Measurements from ENCODE around the gene AUTS2. TPM values are rescaled to one million over a fixed set of nuclear protein-coding genes. Genes with fewer than 3 reads are reported as not detected.
"Not testable (repeated sequence)": the region's sequence is repeated elsewhere in the genome, so short reads cannot be mapped to it uniquely, and the experiment has no call there.

AUTS2 gene
- total and polyA plus RNA-seq, 4 experiments from 2014 or later, result 3.4 to 35.2 (median 25.5) TPM

- Histone ChIP-seq H3K36me3 (ENCODE audit: insufficient read depth, low read length) (no peaks in the 10 kb centered on the region), H3K4me3 (ENCODE audit: low read length in 2 of 2) (no peak overlapping the region), H3K27ac (ENCODE audit: low read depth, low read length) (no peak overlapping the region), H3K9me3 (ENCODE audit: control insufficient read depth in 1 of 2, low read length in 2 of 2) (no peaks in the 10 kb centered on the region), H3K4me1 (ENCODE audit: insufficient read depth, low read length) (peaks cover 5% of the 10 kb centered on the region), H3K27me3 (ENCODE audit: insufficient read depth, low read length) (no peaks in the 10 kb centered on the region)
- Mint-ChIP-seq H3K9me3 (peaks cover 0 to 5% (median 0%) of the 10 kb centered on the region in 8 donors), H3K27ac (no peak overlapping the region), H3K4me3 (peak overlapping the region in 1 of 8 donors; percentile 47), H3K4me1 (peaks cover 1 to 9% (median 7%) of the 10 kb centered on the region in 4 donors), H3K27me3 (peaks cover 15 to 23% of the 10 kb centered on the region in 2 donors), H3K36me3 (no peaks in the 10 kb centered on the region)
- ChIA-PET POLR2A (ENCODE audit: partially characterized antibody) (no interaction called here), CTCF (ENCODE audit: partially characterized antibody) (no interaction called here)
- DNase-seq, result no peak
- intact Hi-C loops (cut with micrococcal nuclease), result loop anchor here (10.0 kb wide), 1 partner anchor 101 kb away; no protein-coding TSS in a partner anchor
Measured at GRCh38 chr7:70594170-70594569, 995.9 kb downstream of the AUTS2 start.

GRCh38 chr7:70594885-70595284, 996.6 kb downstream of the AUTS2 start:
- intact Hi-C loops (cut with micrococcal nuclease), result loop anchor here (10.0 kb wide), 1 partner anchor 100 kb away; no protein-coding TSS in a partner anchor
- H3K4me3 ChIP-seq (ENCODE audit: low read length in 2 of 2); H3K9me3 ChIP-seq (ENCODE audit: control insufficient read depth in 1 of 2, low read length in 2 of 2); H3K9me3 Mint-ChIP-seq; H3K27ac Mint-ChIP-seq; CTCF ChIA-PET (ENCODE audit: partially characterized antibody); H3K36me3 Mint-ChIP-seq; DNase-seq; H3K27ac ChIP-seq (ENCODE audit: low read depth, low read length); H3K36me3 ChIP-seq (ENCODE audit: insufficient read depth, low read length); H3K27me3 ChIP-seq (ENCODE audit: insufficient read depth, low read length); H3K4me1 Mint-ChIP-seq; H3K4me1 ChIP-seq (ENCODE audit: insufficient read depth, low read length): not testable (repeated sequence)
- POLR2A ChIA-PET (ENCODE audit: partially characterized antibody), result interaction anchor here (0.9 kb wide), 1 partner anchor 99 kb away, joined by 3 read pairs; no protein-coding TSS in a partner anchor
- Mint-ChIP-seq H3K27me3 (peaks cover 19 to 23% of the 10 kb centered on the region in 2 donors), H3K4me3 (peak overlapping the region in 1 of 8 donors; percentile 47)

- no peak overlapping the region for H3K4me3 ChIP-seq (ENCODE audit: low read length in 2 of 2)
- intact Hi-C loops (cut with micrococcal nuclease), result loop anchor here (10.0 kb wide), 1 partner anchor 99 kb away; no protein-coding TSS in a partner anchor
- Mint-ChIP-seq H3K27me3 (peaks cover 19 to 23% of the 10 kb centered on the region in 2 donors), H3K9me3 (peaks cover 0 to 5% (median 1%) of the 10 kb centered on the region in 8 donors), H3K27ac (no peak overlapping the region), H3K36me3 (no peaks in the 10 kb centered on the region), H3K4me3 (peak overlapping the region in 7 of 8 donors; percentile 49 to 78 (median 69)), H3K4me1 (peaks cover 1 to 9% (median 7%) of the 10 kb centered on the region in 4 donors)
- no peaks in the 10 kb centered on the region for H3K27me3 ChIP-seq (ENCODE audit: insufficient read depth, low read length)
- ChIA-PET POLR2A (ENCODE audit: partially characterized antibody) (interaction anchor here (0.9 kb wide), 1 partner anchor 99 kb away, joined by 3 read pairs; no protein-coding TSS in a partner anchor), CTCF (ENCODE audit: partially characterized antibody) (no interaction called here)
- no peak overlapping the region for H3K27ac ChIP-seq (ENCODE audit: low read depth, low read length)
- peaks cover 5% of the 10 kb centered on the region for H3K4me1 ChIP-seq (ENCODE audit: insufficient read depth, low read length)
- DNase-seq, result no peak
- H3K9me3 ChIP-seq (ENCODE audit: control insufficient read depth in 1 of 2, low read length in 2 of 2), result no peaks in the 10 kb centered on the region
- H3K36me3 ChIP-seq (ENCODE audit: insufficient read depth, low read length), result no peaks in the 10 kb centered on the region
Measured at GRCh38 chr7:70595370-70595754, 997.1 kb downstream of the AUTS2 start.

- peaks cover 23 to 27% of the 10 kb centered on the region in 2 donors for H3K27me3 Mint-ChIP-seq
- H3K9me3 Mint-ChIP-seq, result peaks cover 0 to 7% (median 6%) of the 10 kb centered on the region in 8 donors
- Histone ChIP-seq H3K4me1 (ENCODE audit: insufficient read depth, low read length) (peaks cover 5% of the 10 kb centered on the region), H3K9me3 (ENCODE audit: control insufficient read depth in 1 of 2, low read length in 2 of 2) (no peaks in the 10 kb centered on the region), H3K36me3 (ENCODE audit: insufficient read depth, low read length) (no peaks in the 10 kb centered on the region), H3K27me3 (ENCODE audit: insufficient read depth, low read length) (no peaks in the 10 kb centered on the region), H3K4me3 (ENCODE audit: low read length in 2 of 2) (no peak overlapping the region), H3K27ac (ENCODE audit: low read depth, low read length) (no peak overlapping the region)
- intact Hi-C loops (cut with micrococcal nuclease), result loop anchor here (10.0 kb wide), 1 partner anchor 99 kb away; no protein-coding TSS in a partner anchor
- peaks cover 1 to 9% (median 7%) of the 10 kb centered on the region in 4 donors for H3K4me1 Mint-ChIP-seq
- peaks cover 0 to 5% of the 10 kb centered on the region in 2 donors for H3K36me3 Mint-ChIP-seq
- no peak overlapping the region for H3K27ac Mint-ChIP-seq
- H3K4me3 Mint-ChIP-seq, result peak overlapping the region in 7 of 8 donors; percentile 49 to 78 (median 69)
- CTCF ChIA-PET (ENCODE audit: partially characterized antibody), result no interaction called here
- DNase-seq, result peak in 4 of 5 donors; percentile 3 to 29 (median 16)
- POLR2A ChIA-PET (ENCODE audit: partially characterized antibody), result interaction anchor here (0.9 kb wide), 1 partner anchor 98 kb away, joined by 3 read pairs; no protein-coding TSS in a partner anchor
Measured at GRCh38 chr7:70595755-70596597, 997.7 kb downstream of the AUTS2 start.

- intact Hi-C loops (cut with micrococcal nuclease), result loop anchor here (10.0 kb wide), 1 partner anchor 98 kb away; no protein-coding TSS in a partner anchor
- H3K36me3 Mint-ChIP-seq, result peaks cover 0 to 11% of the 10 kb centered on the region in 2 donors
- H3K4me3 ChIP-seq (ENCODE audit: low read length in 2 of 2), result no peak overlapping the region
- peaks cover 5% of the 10 kb centered on the region for H3K4me1 ChIP-seq (ENCODE audit: insufficient read depth, low read length)
- H3K9me3 ChIP-seq (ENCODE audit: control insufficient read depth in 1 of 2, low read length in 2 of 2), result no peaks in the 10 kb centered on the region
- ChIA-PET POLR2A (ENCODE audit: partially characterized antibody) (interaction anchor here (0.8 kb wide), 1 partner anchor 74 kb away, joined by 3 read pairs; no protein-coding TSS in a partner anchor), CTCF (ENCODE audit: partially characterized antibody) (interaction anchor here (0.6 to 0.8 kb wide), 2 partner anchors 101 to 121 kb away, joined by 3 read pairs; no protein-coding TSS in a partner anchor)
- peaks cover 1 to 9% (median 7%) of the 10 kb centered on the region in 4 donors for H3K4me1 Mint-ChIP-seq
- H3K27ac ChIP-seq (ENCODE audit: low read depth, low read length), result no peak overlapping the region
- no peaks in the 10 kb centered on the region for H3K27me3 ChIP-seq (ENCODE audit: insufficient read depth, low read length)
- H3K36me3 ChIP-seq (ENCODE audit: insufficient read depth, low read length), result no peaks in the 10 kb centered on the region
- DNase-seq, result no peak
- H3K9me3 Mint-ChIP-seq, result peaks cover 0 to 13% (median 11%) of the 10 kb centered on the region in 8 donors
- H3K27me3 Mint-ChIP-seq, result peaks cover 23 to 27% of the 10 kb centered on the region in 2 donors
- H3K4me3 Mint-ChIP-seq, result peak overlapping the region in 6 of 8 donors; percentile 30 to 59 (median 57)
- H3K27ac Mint-ChIP-seq, result no peak overlapping the region
Measured at GRCh38 chr7:70596598-70596913, 998.3 kb downstream of the AUTS2 start.

GRCh38 chr7:70597066-70597465, 998.8 kb downstream of the AUTS2 start:
- CTCF ChIA-PET (ENCODE audit: partially characterized antibody), result interaction anchor here (0.6 to 0.8 kb wide), 2 partner anchors 101 to 120 kb away, joined by 3 read pairs; no protein-coding TSS in a partner anchor
- Histone ChIP-seq H3K36me3 (ENCODE audit: insufficient read depth, low read length) (no peaks in the 10 kb centered on the region), H3K27me3 (ENCODE audit: insufficient read depth, low read length) (no peaks in the 10 kb centered on the region), H3K4me3 (ENCODE audit: low read length in 2 of 2) (no peak overlapping the region), H3K9me3 (ENCODE audit: control insufficient read depth in 1 of 2, low read length in 2 of 2) (no peaks in the 10 kb centered on the region), H3K27ac (ENCODE audit: low read depth, low read length) (no peak overlapping the region), H3K4me1 (ENCODE audit: insufficient read depth, low read length) (peaks cover 5% of the 10 kb centered on the region)
- POLR2A ChIA-PET (ENCODE audit: partially characterized antibody), result interaction anchor here (0.8 kb wide), 1 partner anchor 73 kb away, joined by 3 read pairs; no protein-coding TSS in a partner anchor
- intact Hi-C loops (cut with micrococcal nuclease), result loop anchor here (10.0 kb wide), 1 partner anchor 98 kb away; no protein-coding TSS in a partner anchor
- Mint-ChIP-seq H3K4me3 (peak overlapping the region in 4 of 8 donors; percentile 38 to 59 (median 57)), H3K4me1 (peaks cover 1 to 9% (median 6%) of the 10 kb centered on the region in 4 donors), H3K36me3 (peaks cover 0 to 12% of the 10 kb centered on the region in 2 donors), H3K9me3 (peaks cover 0 to 15% (median 11%) of the 10 kb centered on the region in 8 donors), H3K27ac (no peak overlapping the region), H3K27me3 (peaks cover 23 to 27% of the 10 kb centered on the region in 2 donors)
- DNase-seq, result no peak

GRCh38 chr7:70598976-70599375, 1000.7 kb downstream of the AUTS2 start:
- POLR2A ChIA-PET (ENCODE audit: partially characterized antibody), result no interaction called here
- Mint-ChIP-seq H3K36me3 (peaks cover 0 to 12% of the 10 kb centered on the region in 2 donors), H3K27ac (no peak overlapping the region), H3K4me1 (peaks cover 1 to 9% (median 6%) of the 10 kb centered on the region in 4 donors), H3K4me3 (no peak overlapping the region), H3K27me3 (peaks cover 22 to 23% of the 10 kb centered on the region in 2 donors), H3K9me3 (peaks cover 0 to 15% (median 10%) of the 10 kb centered on the region in 8 donors)
- Histone ChIP-seq H3K27ac (ENCODE audit: low read depth, low read length) (no peak overlapping the region), H3K9me3 (ENCODE audit: control insufficient read depth in 1 of 2, low read length in 2 of 2) (no peaks in the 10 kb centered on the region), H3K4me1 (ENCODE audit: insufficient read depth, low read length) (peaks cover 5% of the 10 kb centered on the region), H3K36me3 (ENCODE audit: insufficient read depth, low read length) (no peaks in the 10 kb centered on the region), H3K4me3 (ENCODE audit: low read length in 2 of 2) (no peak overlapping the region), H3K27me3 (ENCODE audit: insufficient read depth, low read length) (no peaks in the 10 kb centered on the region)
- CTCF ChIA-PET (ENCODE audit: partially characterized antibody), result no interaction called here
- no peak for DNase-seq
- intact Hi-C loops (cut with micrococcal nuclease), result loop anchor here (10.0 kb wide), 1 partner anchor 96 kb away; no protein-coding TSS in a partner anchor

Measured in CD4-positive, alpha-beta memory T cell (primary cell).